GM23338 (cell line): ENCODE data around the gene ZBTB26. TPM values are rescaled to one million over a fixed set of nuclear protein-coding genes. Genes with fewer than 3 reads are reported as not detected.

Experiments used
- ATAC-seq: fragments of 200-7000 bp; cut with Tn5 transposase; 3 replicates; pipeline ENCODE4 v1.9.1; 2020
- DNase-seq: peaks from one replicate; pipeline ENCODE4 v3.0.0-alpha.2; 2015; ENCODE audit warnings: low spot score
- H2AFZ ChIP-seq: fragments of 200-600 bp; sonication (generic); 2 replicates; pipeline ENCODE4 v1.8.0; 2016; ENCODE audit warnings: antibody characterized with exemption, mild to moderate bottlenecking, moderate library complexity
- H3F3A ChIP-seq: fragments of 200-600 bp; sonication (generic); replicated peaks from 2 replicates; pipeline ENCODE4 v1.8.0; 2017; ENCODE audit warnings: antibody characterized with exemption, mixed run types, low read depth
- H3K27ac ChIP-seq: fragments of 200-600 bp; sonication (generic); 2 replicates; pipeline ENCODE4 v1.6.1; 2016; ENCODE audit warnings: low read depth
- H3K27me3 ChIP-seq: fragments of 200-600 bp; sonication (generic); 2 replicates; pipeline ENCODE4 v1.8.0; 2016; ENCODE audit warnings: mild to moderate bottlenecking, mixed run types, moderate library complexity; ENCODE audit not compliant: insufficient read depth
- H3K36me3 ChIP-seq: fragments of 200-600 bp; sonication (generic); 2 replicates; pipeline ENCODE4 v1.8.0; 2016; ENCODE audit warnings: mild to moderate bottlenecking; ENCODE audit not compliant: insufficient read depth
- H3K4me1 ChIP-seq: fragments of 200-600 bp; sonication (generic); 2 replicates; pipeline ENCODE4 v1.8.0; 2016; ENCODE audit warnings: mild to moderate bottlenecking, moderate library complexity; ENCODE audit not compliant: insufficient read depth
- H3K4me2 ChIP-seq: fragments of 200-600 bp; sonication (generic); 2 replicates; pipeline ENCODE4 v1.7.1; 2017; ENCODE audit warnings: mixed run types
- H3K4me3 ChIP-seq: fragments of 200-600 bp; sonication (generic); 2 replicates; pipeline ENCODE4 v1.6.1; 2016; ENCODE audit warnings: mixed run types
- H3K79me2 ChIP-seq: fragments of 200-600 bp; sonication (generic); replicated peaks from 2 replicates; pipeline ENCODE4 v1.8.0; 2017; ENCODE audit warnings: mild to moderate bottlenecking; ENCODE audit not compliant: insufficient read depth
- H3K9me2 ChIP-seq: fragments of 200-600 bp; sonication (generic); 2 replicates; pipeline ENCODE4 v1.8.0; 2017; ENCODE audit not compliant: insufficient read depth
- H4K20me1 ChIP-seq: fragments of 200-600 bp; sonication (generic); replicated peaks from 2 replicates; pipeline ENCODE4 v1.8.0; 2017; ENCODE audit warnings: mild to moderate bottlenecking; ENCODE audit not compliant: insufficient read depth
- H3K27ac Mint-ChIP-seq: 2 replicates; pipeline ENCODE4 v1.8.0; 2020; ENCODE audit warnings: inconsistent platforms, mild to moderate bottlenecking, moderate library complexity, mixed read lengths
- H3K27me3 Mint-ChIP-seq: 3 replicates; pipeline ENCODE4 v1.8.0; 2022; ENCODE audit warnings: low read depth, mild to moderate bottlenecking, moderate library complexity, mixed read lengths, inconsistent platforms; ENCODE audit not compliant: insufficient read depth, poor library complexity
- H3K36me3 Mint-ChIP-seq: 3 replicates; pipeline ENCODE4 v1.8.0; 2021; ENCODE audit warnings: low read depth, mild to moderate bottlenecking, inconsistent platforms, moderate library complexity, mixed read lengths
- H3K4me1 Mint-ChIP-seq: 3 replicates; pipeline ENCODE4 v1.8.0; 2020; ENCODE audit warnings: mild to moderate bottlenecking, inconsistent platforms, mixed read lengths
- H3K4me3 Mint-ChIP-seq: 3 replicates; pipeline ENCODE4 v1.8.0; 2021; ENCODE audit warnings: moderate library complexity, mild to moderate bottlenecking, inconsistent platforms, mixed read lengths
- H3K9me3 Mint-ChIP-seq: 3 replicates; pipeline ENCODE4 v1.8.0; 2020; ENCODE audit warnings: moderate library complexity, mild to moderate bottlenecking, inconsistent platforms, mixed read lengths
- CREB1 ChIP-seq: fragments of 250-450 bp; sonication (Bioruptor Pico); IDR thresholded peaks from 2 replicates; pipeline ENCODE4 v1.5.0; 2020; ENCODE audit warnings: low read depth, mild to moderate bottlenecking, moderate library complexity
- EZH2 ChIP-seq: fragments of 200-600 bp; sonication (generic); IDR thresholded peaks from one replicate; pipeline ENCODE4 v1.8.0; 2017; ENCODE audit warnings: antibody characterized with exemption, mild to moderate bottlenecking, low read depth; ENCODE audit not compliant: unreplicated experiment
- EZH2phosphoT487 ChIP-seq: fragments of 200-600 bp; sonication (generic); IDR thresholded peaks from one replicate; pipeline ENCODE4 v1.8.1; 2018; ENCODE audit warnings: antibody characterized with exemption; ENCODE audit not compliant: unreplicated experiment
- NANOG ChIP-seq: IDR thresholded peaks from 2 replicates; pipeline ENCODE4 v1.6.1; 2016; ENCODE audit warnings: antibody characterized with exemption, borderline replicate concordance
- STAT1 ChIP-seq: IDR thresholded peaks from one replicate; pipeline ENCODE4 v1.6.1; 2016; ENCODE audit warnings: antibody characterized with exemption; ENCODE audit not compliant: unreplicated experiment
- ZNF114 ChIP-seq: fragments of 250-450 bp; sonication (Bioruptor Pico); IDR thresholded peaks from 2 replicates; pipeline ENCODE4 v1.5.0; 2020; ENCODE audit warnings: mild to moderate bottlenecking, moderate library complexity
- polyA plus RNA-seq: library from polyadenylated mRNA; unstranded; fragments of >200 nt; fragmentation: Nextera tagmentation; extraction: Ambion mirVana; gene quantifications from 2 replicates; pipeline ENCODE4 v1.2.1, GENCODE V29; 2016
- total RNA-seq: library from RNA; depleted of rRNA; stranded (reverse); fragments of >200 nt; shearing (Covaris generic); gene quantifications from 2 replicates; pipeline ENCODE4 v1.2.3, GENCODE V29; 2014
- TF ChIP-seq, protein P1 (sequence below): fragments of 250-450 bp; sonication (Bioruptor Pico); IDR thresholded peaks from 2 replicates; pipeline ENCODE4 v1.5.0; 2020; ENCODE audit warnings: mild to moderate bottlenecking, moderate library complexity
- TF ChIP-seq, protein P2 (sequence below): IDR thresholded peaks from one replicate; pipeline ENCODE4 v1.6.1; 2018; ENCODE audit warnings: antibody characterized with exemption; ENCODE audit not compliant: unreplicated experiment

The ZBTB26 gene
- total and polyA plus RNA-seq, 2 experiments from 2014 or later: 3.0 to 9.0 TPM

GRCh38 chr9:122940454-122940748 lies 9.1 kb upstream of the ZBTB26 start (continued):
- TF ChIP-seq, protein P1, sequence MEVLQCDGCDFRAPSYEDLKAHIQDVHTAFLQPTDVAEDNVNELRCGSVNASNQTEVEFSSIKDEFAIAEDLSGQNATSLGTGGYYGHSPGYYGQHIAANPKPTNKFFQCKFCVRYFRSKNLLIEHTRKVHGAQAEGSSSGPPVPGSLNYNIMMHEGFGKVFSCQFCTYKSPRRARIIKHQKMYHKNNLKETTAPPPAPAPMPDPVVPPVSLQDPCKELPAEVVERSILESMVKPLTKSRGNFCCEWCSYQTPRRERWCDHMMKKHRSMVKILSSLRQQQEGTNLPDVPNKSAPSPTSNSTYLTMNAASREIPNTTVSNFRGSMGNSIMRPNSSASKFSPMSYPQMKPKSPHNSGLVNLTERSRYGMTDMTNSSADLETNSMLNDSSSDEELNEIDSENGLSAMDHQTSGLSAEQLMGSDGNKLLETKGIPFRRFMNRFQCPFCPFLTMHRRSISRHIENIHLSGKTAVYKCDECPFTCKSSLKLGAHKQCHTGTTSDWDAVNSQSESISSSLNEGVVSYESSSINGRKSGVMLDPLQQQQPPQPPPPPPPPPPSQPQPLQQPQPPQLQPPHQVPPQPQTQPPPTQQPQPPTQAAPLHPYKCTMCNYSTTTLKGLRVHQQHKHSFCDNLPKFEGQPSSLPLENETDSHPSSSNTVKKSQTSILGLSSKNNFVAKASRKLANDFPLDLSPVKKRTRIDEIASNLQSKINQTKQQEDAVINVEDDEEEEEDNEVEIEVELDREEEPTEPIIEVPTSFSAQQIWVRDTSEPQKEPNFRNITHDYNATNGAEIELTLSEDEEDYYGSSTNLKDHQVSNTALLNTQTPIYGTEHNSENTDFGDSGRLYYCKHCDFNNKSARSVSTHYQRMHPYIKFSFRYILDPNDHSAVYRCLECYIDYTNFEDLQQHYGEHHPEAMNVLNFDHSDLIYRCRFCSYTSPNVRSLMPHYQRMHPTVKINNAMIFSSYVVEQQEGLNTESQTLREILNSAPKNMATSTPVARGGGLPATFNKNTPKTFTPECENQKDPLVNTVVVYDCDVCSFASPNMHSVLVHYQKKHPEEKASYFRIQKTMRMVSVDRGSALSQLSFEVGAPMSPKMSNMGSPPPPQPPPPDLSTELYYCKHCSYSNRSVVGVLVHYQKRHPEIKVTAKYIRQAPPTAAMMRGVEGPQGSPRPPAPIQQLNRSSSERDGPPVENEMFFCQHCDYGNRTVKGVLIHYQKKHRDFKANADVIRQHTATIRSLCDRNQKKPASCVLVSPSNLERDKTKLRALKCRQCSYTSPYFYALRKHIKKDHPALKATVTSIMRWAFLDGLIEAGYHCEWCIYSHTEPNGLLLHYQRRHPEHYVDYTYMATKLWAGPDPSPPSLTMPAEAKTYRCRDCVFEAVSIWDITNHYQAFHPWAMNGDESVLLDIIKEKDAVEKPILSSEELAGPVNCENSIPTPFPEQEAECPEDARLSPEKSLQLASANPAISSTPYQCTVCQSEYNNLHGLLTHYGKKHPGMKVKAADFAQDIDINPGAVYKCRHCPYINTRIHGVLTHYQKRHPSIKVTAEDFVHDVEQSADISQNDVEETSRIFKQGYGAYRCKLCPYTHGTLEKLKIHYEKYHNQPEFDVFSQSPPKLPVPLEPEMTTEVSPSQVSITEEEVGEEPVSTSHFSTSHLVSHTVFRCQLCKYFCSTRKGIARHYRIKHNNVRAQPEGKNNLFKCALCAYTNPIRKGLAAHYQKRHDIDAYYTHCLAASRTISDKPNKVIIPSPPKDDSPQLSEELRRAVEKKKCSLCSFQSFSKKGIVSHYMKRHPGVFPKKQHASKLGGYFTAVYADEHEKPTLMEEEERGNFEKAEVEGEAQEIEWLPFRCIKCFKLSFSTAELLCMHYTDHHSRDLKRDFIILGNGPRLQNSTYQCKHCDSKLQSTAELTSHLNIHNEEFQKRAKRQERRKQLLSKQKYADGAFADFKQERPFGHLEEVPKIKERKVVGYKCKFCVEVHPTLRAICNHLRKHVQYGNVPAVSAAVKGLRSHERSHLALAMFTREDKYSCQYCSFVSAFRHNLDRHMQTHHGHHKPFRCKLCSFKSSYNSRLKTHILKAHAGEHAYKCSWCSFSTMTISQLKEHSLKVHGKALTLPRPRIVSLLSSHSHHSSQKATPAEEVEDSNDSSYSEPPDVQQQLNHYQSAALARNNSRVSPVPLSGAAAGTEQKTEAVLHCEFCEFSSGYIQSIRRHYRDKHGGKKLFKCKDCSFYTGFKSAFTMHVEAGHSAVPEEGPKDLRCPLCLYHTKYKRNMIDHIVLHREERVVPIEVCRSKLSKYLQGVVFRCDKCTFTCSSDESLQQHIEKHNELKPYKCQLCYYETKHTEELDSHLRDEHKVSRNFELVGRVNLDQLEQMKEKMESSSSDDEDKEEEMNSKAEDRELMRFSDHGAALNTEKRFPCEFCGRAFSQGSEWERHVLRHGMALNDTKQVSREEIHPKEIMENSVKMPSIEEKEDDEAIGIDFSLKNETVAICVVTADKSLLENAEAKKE (CRISPR knock-in tag): no peak

DNA sequence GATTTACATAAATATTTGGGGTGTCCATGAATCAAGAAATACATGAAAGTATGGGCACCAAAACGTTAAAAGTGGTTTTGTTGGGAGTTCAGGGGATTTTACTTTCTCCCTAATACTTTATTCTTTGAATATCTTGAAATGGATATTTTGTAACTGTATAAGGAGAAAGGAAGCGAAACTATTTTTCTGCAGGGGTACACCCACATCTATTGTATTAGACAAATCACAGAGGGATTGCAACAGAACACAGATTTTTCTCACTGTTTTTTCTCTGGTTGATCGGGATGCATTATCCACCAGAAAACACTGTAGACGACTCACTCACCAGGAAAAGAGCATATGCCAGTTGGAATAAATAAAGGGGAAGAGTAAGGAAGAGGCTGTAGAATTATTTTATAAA lies 8.3 kb upstream of the ZBTB26 start:
- peaks cover 76% of the 10 kb centered on the region for H3K79me2 ChIP-seq
- peak overlapping the region; percentile 96 for H3K4me3 Mint-ChIP-seq
- TF ChIP-seq ZNF114 (CRISPR knock-in tag) (no peak), EZH2phosphoT487 (no peak), STAT1 (no peak), EZH2 (no peak), NANOG (no peak), CREB1 (CRISPR knock-in tag) (no peak)
- TF ChIP-seq, protein P2, sequence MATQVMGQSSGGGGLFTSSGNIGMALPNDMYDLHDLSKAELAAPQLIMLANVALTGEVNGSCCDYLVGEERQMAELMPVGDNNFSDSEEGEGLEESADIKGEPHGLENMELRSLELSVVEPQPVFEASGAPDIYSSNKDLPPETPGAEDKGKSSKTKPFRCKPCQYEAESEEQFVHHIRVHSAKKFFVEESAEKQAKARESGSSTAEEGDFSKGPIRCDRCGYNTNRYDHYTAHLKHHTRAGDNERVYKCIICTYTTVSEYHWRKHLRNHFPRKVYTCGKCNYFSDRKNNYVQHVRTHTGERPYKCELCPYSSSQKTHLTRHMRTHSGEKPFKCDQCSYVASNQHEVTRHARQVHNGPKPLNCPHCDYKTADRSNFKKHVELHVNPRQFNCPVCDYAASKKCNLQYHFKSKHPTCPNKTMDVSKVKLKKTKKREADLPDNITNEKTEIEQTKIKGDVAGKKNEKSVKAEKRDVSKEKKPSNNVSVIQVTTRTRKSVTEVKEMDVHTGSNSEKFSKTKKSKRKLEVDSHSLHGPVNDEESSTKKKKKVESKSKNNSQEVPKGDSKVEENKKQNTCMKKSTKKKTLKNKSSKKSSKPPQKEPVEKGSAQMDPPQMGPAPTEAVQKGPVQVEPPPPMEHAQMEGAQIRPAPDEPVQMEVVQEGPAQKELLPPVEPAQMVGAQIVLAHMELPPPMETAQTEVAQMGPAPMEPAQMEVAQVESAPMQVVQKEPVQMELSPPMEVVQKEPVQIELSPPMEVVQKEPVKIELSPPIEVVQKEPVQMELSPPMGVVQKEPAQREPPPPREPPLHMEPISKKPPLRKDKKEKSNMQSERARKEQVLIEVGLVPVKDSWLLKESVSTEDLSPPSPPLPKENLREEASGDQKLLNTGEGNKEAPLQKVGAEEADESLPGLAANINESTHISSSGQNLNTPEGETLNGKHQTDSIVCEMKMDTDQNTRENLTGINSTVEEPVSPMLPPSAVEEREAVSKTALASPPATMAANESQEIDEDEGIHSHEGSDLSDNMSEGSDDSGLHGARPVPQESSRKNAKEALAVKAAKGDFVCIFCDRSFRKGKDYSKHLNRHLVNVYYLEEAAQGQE: no peak

More for the DNA sequence above, 8.3 kb upstream of the ZBTB26 start:
- Histone ChIP-seq H3K4me2 (peak overlapping the region; percentile 65; the same call in 1 of the 2 replicates), H2AFZ (no peak overlapping the region), H3F3A (peaks cover 3% of the 10 kb centered on the region), H3K4me1 (peaks cover 6% of the 10 kb centered on the region; the same call in 1 of the 2 replicates), H3K27me3 (no peaks in the 10 kb centered on the region), H3K4me3 (no peak overlapping the region), H3K9me2 (no peaks in the 10 kb centered on the region), H4K20me1 (peaks cover 10% of the 10 kb centered on the region), H3K27ac (peak overlapping the region; percentile 95), H3K36me3 (peaks cover 4% of the 10 kb centered on the region; the same call in 1 of the 2 replicates)
- ATAC-seq (no peak), DNase-seq (no peak)
- H3K27ac Mint-ChIP-seq: peak overlapping the region; percentile 98
- H3K9me3 Mint-ChIP-seq: no peaks in the 10 kb centered on the region; the same call in 2 of the 3 replicates
- H3K27me3 Mint-ChIP-seq: peaks cover 6% of the 10 kb centered on the region
- peaks cover 17% of the 10 kb centered on the region for H3K4me1 Mint-ChIP-seq
- peaks cover 27% of the 10 kb centered on the region for H3K36me3 Mint-ChIP-seq
